ENCODE data around the gene ACOX3.

- TF ChIP-seq RAD21 (IDR thresholded peaks at IDR 0.05): no peak
- no peak for TF ChIP-seq CTCF (IDR thresholded peaks at IDR 0.05; ENCODE audit: low read depth, low read length, missing input control)
These were observed 34.3 kb upstream of the ACOX3 start for GRCh38 chr4:8474856-8475255.

All from liver (tissue), 3 donors.